Chondrocyte (in vitro differentiated cells): ENCODE measurements around the gene ARHGAP26. TPM values are rescaled to one million over a fixed set of nuclear protein-coding genes. Genes with fewer than 3 reads are reported as not detected.

Experiments
- DNase-seq: peaks from one replicate; pipeline ENCODE4 v3.0.0; 2021; ENCODE audit warnings: mixed read lengths, low spot score
- H3K27ac Mint-ChIP-seq: one replicate; pipeline ENCODE4 v1.8.0; 2021; ENCODE audit warnings: mild to moderate bottlenecking, moderate library complexity, mixed read lengths; ENCODE audit not compliant: unreplicated experiment
- H3K27me3 Mint-ChIP-seq: 2 replicates; pipeline ENCODE4 v1.8.0; 2021; ENCODE audit warnings: low read depth, mixed read lengths
- H3K36me3 Mint-ChIP-seq: 2 replicates; pipeline ENCODE4 v1.8.0; 2021; ENCODE audit warnings: low read depth, mixed read lengths
- H3K4me1 Mint-ChIP-seq: 2 replicates; pipeline ENCODE4 v1.8.0; 2021; ENCODE audit warnings: low read depth, mild to moderate bottlenecking, mixed read lengths
- H3K4me3 Mint-ChIP-seq: one replicate; pipeline ENCODE4 v1.8.0; 2021; ENCODE audit warnings: mild to moderate bottlenecking, moderate library complexity, mixed read lengths; ENCODE audit not compliant: unreplicated experiment
- H3K9me3 Mint-ChIP-seq: 2 replicates; pipeline ENCODE4 v1.8.0; 2021; ENCODE audit warnings: low read depth, mixed read lengths
- total RNA-seq: library from RNA; stranded (reverse); gene quantifications from 3 replicates; pipeline ENCODE4 v1.2.1, GENCODE V29; 2021
- TF ChIP-seq, protein P1 (sequence below): fragments of 200-600 bp; sonication (generic); IDR thresholded peaks from 2 replicates; pipeline ENCODE4 v1.5.0; 2021; ENCODE audit warnings: antibody characterized with exemption, mild to moderate bottlenecking, moderate library complexity

ARHGAP26 gene
- total RNA-seq, 1 donor from 2014 or later, result 16.4 TPM

DNA sequence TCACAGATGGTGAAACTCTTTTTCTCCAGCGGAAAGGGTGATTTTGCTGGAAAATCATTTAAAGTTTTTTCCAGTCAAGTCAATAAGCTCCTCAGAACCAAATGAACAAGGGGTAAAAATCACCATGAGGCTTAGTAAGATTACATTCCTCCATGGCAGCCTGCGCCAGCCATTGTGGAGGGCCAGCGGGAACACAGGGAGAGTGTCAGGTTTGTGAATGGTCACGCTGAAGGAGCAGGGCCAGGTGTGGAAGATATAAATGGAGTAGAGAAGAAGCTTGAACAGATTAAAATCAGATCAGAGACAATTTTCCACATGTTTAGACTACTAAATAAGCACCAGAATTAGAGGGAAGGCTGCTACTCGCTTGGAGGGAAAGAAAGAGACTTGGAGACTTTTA is 424.5 kb downstream of the ARHGAP26 start:
- TF ChIP-seq, protein P1, sequence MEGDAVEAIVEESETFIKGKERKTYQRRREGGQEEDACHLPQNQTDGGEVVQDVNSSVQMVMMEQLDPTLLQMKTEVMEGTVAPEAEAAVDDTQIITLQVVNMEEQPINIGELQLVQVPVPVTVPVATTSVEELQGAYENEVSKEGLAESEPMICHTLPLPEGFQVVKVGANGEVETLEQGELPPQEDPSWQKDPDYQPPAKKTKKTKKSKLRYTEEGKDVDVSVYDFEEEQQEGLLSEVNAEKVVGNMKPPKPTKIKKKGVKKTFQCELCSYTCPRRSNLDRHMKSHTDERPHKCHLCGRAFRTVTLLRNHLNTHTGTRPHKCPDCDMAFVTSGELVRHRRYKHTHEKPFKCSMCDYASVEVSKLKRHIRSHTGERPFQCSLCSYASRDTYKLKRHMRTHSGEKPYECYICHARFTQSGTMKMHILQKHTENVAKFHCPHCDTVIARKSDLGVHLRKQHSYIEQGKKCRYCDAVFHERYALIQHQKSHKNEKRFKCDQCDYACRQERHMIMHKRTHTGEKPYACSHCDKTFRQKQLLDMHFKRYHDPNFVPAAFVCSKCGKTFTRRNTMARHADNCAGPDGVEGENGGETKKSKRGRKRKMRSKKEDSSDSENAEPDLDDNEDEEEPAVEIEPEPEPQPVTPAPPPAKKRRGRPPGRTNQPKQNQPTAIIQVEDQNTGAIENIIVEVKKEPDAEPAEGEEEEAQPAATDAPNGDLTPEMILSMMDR, result no peak
- H3K4me3 Mint-ChIP-seq, result no peak overlapping the region
- no peak overlapping the region for H3K27ac Mint-ChIP-seq
- no peaks in the 10 kb centered on the region for H3K27me3 Mint-ChIP-seq
- DNase-seq, result no peak
- H3K9me3 Mint-ChIP-seq, result peaks cover 8% of the 10 kb centered on the region
- H3K36me3 Mint-ChIP-seq, result peaks cover 5% of the 10 kb centered on the region
- H3K4me1 Mint-ChIP-seq, result peaks cover 4% of the 10 kb centered on the region

GRCh38 chr5:143195491-143195890 is 425.3 kb downstream of the ARHGAP26 start:
- Mint-ChIP-seq H3K36me3 (peaks cover 5% of the 10 kb centered on the region), H3K4me1 (peaks cover 4% of the 10 kb centered on the region), H3K9me3 (peaks cover 8% of the 10 kb centered on the region), H3K4me3 (no peak overlapping the region), H3K27me3 (no peaks in the 10 kb centered on the region), H3K27ac (no peak overlapping the region)
- no peak for DNase-seq
- TF ChIP-seq, protein P1, result no peak

GRCh38 chr5:143196601-143197259 is 426.6 kb downstream of the ARHGAP26 start:
- Mint-ChIP-seq H3K27me3 (no peaks in the 10 kb centered on the region), H3K4me3 (no peak overlapping the region), H3K36me3 (peaks cover 5% of the 10 kb centered on the region), H3K9me3 (peaks cover 8% of the 10 kb centered on the region), H3K27ac (no peak overlapping the region), H3K4me1 (peaks cover 8% of the 10 kb centered on the region)
- DNase-seq, result no peak
- TF ChIP-seq, protein P1, result peak; percentile 59

- H3K27me3 Mint-ChIP-seq, result no peaks in the 10 kb centered on the region
- H3K27ac Mint-ChIP-seq, result no peak overlapping the region
- TF ChIP-seq, protein P1, result no peak
- H3K4me3 Mint-ChIP-seq, result no peak overlapping the region
- H3K36me3 Mint-ChIP-seq, result peaks cover 5% of the 10 kb centered on the region
- peaks cover 8% of the 10 kb centered on the region for H3K4me1 Mint-ChIP-seq
- peaks cover 8% of the 10 kb centered on the region for H3K9me3 Mint-ChIP-seq
- no peak for DNase-seq
Measured at GRCh38 chr5:143197260-143197656, 427.1 kb downstream of the ARHGAP26 start.

GRCh38 chr5:143198332-143198731 is 428.2 kb downstream of the ARHGAP26 start:
- DNase-seq, result no peak
- H3K4me1 Mint-ChIP-seq, result peaks cover 8% of the 10 kb centered on the region

More at GRCh38 chr5:143198332-143198731, 428.2 kb downstream of the ARHGAP26 start:
- Mint-ChIP-seq H3K4me3 (no peak overlapping the region), H3K36me3 (peaks cover 5% of the 10 kb centered on the region), H3K27me3 (no peaks in the 10 kb centered on the region), H3K9me3 (peaks cover 18% of the 10 kb centered on the region), H3K27ac (no peak overlapping the region)
- TF ChIP-seq, protein P1, result no peak
